Right lobe of liver (tissue), 6 donors: ENCODE measurements around the gene RELL1. TPM values are rescaled to one million over a fixed set of nuclear protein-coding genes. Genes with fewer than 3 reads are reported as not detected.

Source experiments
- ATAC-seq, 4 donors: fragments of 200-7000 bp; cut with Tn5 transposase; one replicate each; pipeline ENCODE4 v1.9.1; 2020; ENCODE audit warnings: mild to moderate bottlenecking in 4 of 4, moderate library complexity in 4 of 4
- DNase-seq, 3 donors: peaks; one replicate each; pipeline ENCODE4 v3.0.0-alpha.2; 2020
- H3K27ac ChIP-seq, 3 donors: fragments of 200-600 bp; one replicate each; pipeline ENCODE4 v1.8.0; 2022
- H3K27me3 ChIP-seq, 2 donors: fragments of 200-600 bp; one replicate each; pipeline ENCODE4 v1.8.0; 2022
- H3K36me3 ChIP-seq, 4 donors: fragments of 200-600 bp; sonication (generic) in 1 of 4; one replicate each; pipeline versions ENCODE4 v1.5.1 to v1.8.0; 2017 to 2022; ENCODE audit warnings: control low read depth in 1 of 4
- H3K4me1 ChIP-seq, 4 donors: fragments of 200-600 bp; sonication (generic) in 1 of 4; one replicate each; pipeline versions ENCODE4 v1.5.1 to v1.8.0; 2017 to 2022; ENCODE audit warnings: control low read depth in 1 of 4
- H3K4me3 ChIP-seq, 3 donors: fragments of 200-600 bp; one replicate each; pipeline ENCODE4 v1.8.0; 2022
- H3K9me3 ChIP-seq, 4 donors: fragments of 200-600 bp; sonication (generic) in 1 of 4; one replicate each; pipeline versions ENCODE4 v1.5.1 to v1.8.0; 2017 to 2022; ENCODE audit warnings: control low read depth in 1 of 4
- POLR2A ChIP-seq: fragments of 450-650 bp; IDR thresholded peaks from one replicate; pipeline ENCODE4 v1.6.1; 2017; ENCODE audit warnings: antibody characterized with exemption, mild to moderate bottlenecking
- WGBS: methylation state at CpG from one replicate; pipeline ENCODE4 v1.1.6; 2018; ENCODE audit warnings: low coverage, low lambda C conversion rate; ENCODE audit not compliant: insufficient coverage; ENCODE audit errors: missing lambda C conversion rate; 5-methylcytosine and 5-hydroxymethylcytosine counted together
- intact Hi-C, 2 donors: fragments of 100-400 bp; cut with DNase I; formaldehyde crosslinking; loops; one replicate each; pipeline versions ENCODE4 v1.11.2 to v1.14.1; 2022
- total RNA-seq, 6 experiments: library from RNA; depleted of rRNA in 2 of 6; stranded (reverse); fragments of >200 nt in 2 of 6; fragmentation: NEBNext Ultra II Directional in 3 of 6; extraction: Animal tissue kit (Norgen Biotek cat#: 25700) in 3 of 6; gene quantifications; one replicate each; pipeline versions ENCODE4 v1.1.0 to v1.2.4, GENCODE V29; 2016 to 2023
- TF ChIP-seq, protein P1 (sequence below), 4 donors: fragments of 200-600 bp in 3 of 4; fragments of 450-650 bp in 1 of 4; IDR thresholded peaks; one replicate each; pipeline versions ENCODE4 v1.5.1 to v1.8.0; 2016 to 2022; ENCODE audit warnings: antibody characterized with exemption in 4 of 4, mild to moderate bottlenecking in 2 of 4
- donor health status: DM: no; HTN: yes; CAD: no.
- donor health status: DM: no; HTN: no; CAD: no.
- donor health status: DM: no; HTN: no; CAD: no.
- donor health status: DM: no; HTN: yes; CAD: no.
- donor health status: DM: no; HTN: yes; CAD: no.

The RELL1 gene
- total RNA-seq, 6 experiments from 2014 or later = 5.7 to 14.6 (median 7.8) TPM

DNA sequence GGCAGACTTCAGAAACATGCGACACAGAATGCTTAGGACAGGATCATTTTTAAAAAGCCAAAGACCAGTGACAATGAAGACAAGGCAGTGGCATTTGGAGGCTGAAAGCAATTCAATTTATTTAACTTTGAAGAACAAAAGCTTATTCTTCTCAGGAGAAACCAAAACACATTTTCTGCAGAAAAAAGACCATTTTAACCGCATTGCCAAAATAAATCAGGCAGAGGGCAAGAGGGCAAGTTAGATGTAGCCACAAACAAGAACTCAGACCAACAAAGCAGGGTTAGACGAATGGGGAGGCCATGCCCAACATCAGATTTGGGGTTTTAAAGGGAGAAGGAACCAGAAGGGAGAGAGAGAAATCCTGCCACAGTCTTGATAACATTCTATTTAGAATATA is 58.9 kb downstream of the RELL1 start:
- no peaks in the 10 kb centered on the region for H3K9me3 ChIP-seq
- TF ChIP-seq, protein P1, sequence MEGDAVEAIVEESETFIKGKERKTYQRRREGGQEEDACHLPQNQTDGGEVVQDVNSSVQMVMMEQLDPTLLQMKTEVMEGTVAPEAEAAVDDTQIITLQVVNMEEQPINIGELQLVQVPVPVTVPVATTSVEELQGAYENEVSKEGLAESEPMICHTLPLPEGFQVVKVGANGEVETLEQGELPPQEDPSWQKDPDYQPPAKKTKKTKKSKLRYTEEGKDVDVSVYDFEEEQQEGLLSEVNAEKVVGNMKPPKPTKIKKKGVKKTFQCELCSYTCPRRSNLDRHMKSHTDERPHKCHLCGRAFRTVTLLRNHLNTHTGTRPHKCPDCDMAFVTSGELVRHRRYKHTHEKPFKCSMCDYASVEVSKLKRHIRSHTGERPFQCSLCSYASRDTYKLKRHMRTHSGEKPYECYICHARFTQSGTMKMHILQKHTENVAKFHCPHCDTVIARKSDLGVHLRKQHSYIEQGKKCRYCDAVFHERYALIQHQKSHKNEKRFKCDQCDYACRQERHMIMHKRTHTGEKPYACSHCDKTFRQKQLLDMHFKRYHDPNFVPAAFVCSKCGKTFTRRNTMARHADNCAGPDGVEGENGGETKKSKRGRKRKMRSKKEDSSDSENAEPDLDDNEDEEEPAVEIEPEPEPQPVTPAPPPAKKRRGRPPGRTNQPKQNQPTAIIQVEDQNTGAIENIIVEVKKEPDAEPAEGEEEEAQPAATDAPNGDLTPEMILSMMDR (IDR thresholded peaks at IDR 0.05) = no peak
- peaks cover 0 to 29% (median 6%) of the 10 kb centered on the region in 4 donors for H3K4me1 ChIP-seq
- DNase-seq (no peak), ATAC-seq (peak in 3 of 4 donors; percentile 38 to 51 (median 45))
- 23% methylated on average over 3 of the region's 3 CpGs for WGBS
- peak overlapping the region in 2 of 3 donors; percentile 2 to 10 for H3K27ac ChIP-seq
- no peak overlapping the region for H3K4me3 ChIP-seq
- H3K27me3 ChIP-seq = no peaks in the 10 kb centered on the region
- intact Hi-C loops = no loop called here
- H3K36me3 ChIP-seq = peaks cover 0 to 3% (median 0%) of the 10 kb centered on the region in 4 donors

GRCh38 chr4:37625499-37625898 is 60.7 kb downstream of the RELL1 start:
- DNase-seq = no peak
- Histone ChIP-seq H3K27me3 (no peaks in the 10 kb centered on the region), H3K4me1 (peaks cover 0 to 29% (median 6%) of the 10 kb centered on the region in 4 donors), H3K27ac (no peak overlapping the region), H3K9me3 (no peaks in the 10 kb centered on the region), H3K36me3 (no peaks in the 10 kb centered on the region), H3K4me3 (no peak overlapping the region)
- WGBS = 96% methylated on average over 1 of the region's 1 CpG
- TF ChIP-seq POLR2A = no peak
- TF ChIP-seq, protein P1 (IDR thresholded peaks at IDR 0.05) = no peak
- no peak for ATAC-seq
- intact Hi-C loops = no loop called here

DNA sequence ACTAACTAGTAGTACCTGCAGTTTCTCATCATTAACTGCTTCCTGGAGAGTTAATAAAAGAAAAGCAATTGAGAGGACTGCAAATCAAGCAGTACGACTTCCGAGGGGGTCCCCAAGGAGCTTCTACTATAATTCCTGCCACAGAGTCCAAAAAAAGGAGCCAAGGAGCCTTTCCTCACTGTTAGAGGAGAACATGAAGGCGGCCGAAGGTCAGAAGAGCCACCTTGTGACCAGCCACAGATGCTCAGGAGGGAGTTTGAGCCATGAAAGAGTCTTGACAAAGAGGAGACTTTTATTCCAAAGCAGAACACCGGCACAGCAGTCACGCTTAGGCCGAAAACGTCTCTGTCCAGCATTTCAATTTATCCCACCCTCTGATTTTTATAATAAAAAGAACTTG is 62.2 kb downstream of the RELL1 start:
- DNase-seq = no peak
- ATAC-seq = no peak
- intact Hi-C loops = no loop called here
- no peaks in the 10 kb centered on the region for H3K27me3 ChIP-seq
- no peak overlapping the region for H3K4me3 ChIP-seq
- H3K9me3 ChIP-seq = no peaks in the 10 kb centered on the region
- H3K4me1 ChIP-seq = peaks cover 0 to 20% (median 6%) of the 10 kb centered on the region in 4 donors
- no peak for TF ChIP-seq POLR2A
- TF ChIP-seq, protein P1 (IDR thresholded peaks at IDR 0.05) = no peak
- no peak overlapping the region for H3K27ac ChIP-seq
- no peaks in the 10 kb centered on the region for H3K36me3 ChIP-seq
- WGBS = 100% methylated on average over 8 of the region's 8 CpGs

DNA sequence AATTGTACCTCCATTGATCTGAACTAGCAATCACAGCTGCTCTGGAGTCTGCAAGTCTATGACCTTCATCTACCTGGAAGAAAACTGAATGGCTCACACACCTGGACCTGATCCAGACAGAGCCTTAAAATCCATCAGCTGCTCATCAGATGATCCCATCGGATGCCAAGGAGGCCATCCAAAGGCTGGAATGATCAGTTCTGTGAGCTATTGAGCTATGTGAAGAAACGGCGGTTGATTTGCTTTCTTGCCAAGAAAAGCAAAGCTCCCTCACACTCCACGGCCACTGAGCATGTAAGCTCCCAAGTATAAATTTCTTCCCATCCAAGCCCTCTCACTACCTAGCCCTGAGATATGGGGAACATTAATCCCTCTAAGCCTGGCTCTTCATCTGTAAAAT is 63.1 kb downstream of the RELL1 start:
- intact Hi-C loops = no loop called here
- Histone ChIP-seq H3K36me3 (no peaks in the 10 kb centered on the region), H3K9me3 (no peaks in the 10 kb centered on the region), H3K4me1 (peaks cover 0 to 14% (median 6%) of the 10 kb centered on the region in 4 donors), H3K4me3 (no peak overlapping the region), H3K27ac (no peak overlapping the region), H3K27me3 (no peaks in the 10 kb centered on the region)
- WGBS = 39% methylated on average over 4 of the region's 4 CpGs
- TF ChIP-seq, protein P1 (IDR thresholded peaks at IDR 0.05) = no peak
- DNase-seq (no peak), ATAC-seq (peak in 1 of 4 donors; percentile 40)

GRCh38 chr4:37620176-37620575 is 66.0 kb downstream of the RELL1 start:
- H3K9me3 ChIP-seq = no peaks in the 10 kb centered on the region
- H3K36me3 ChIP-seq = no peaks in the 10 kb centered on the region
- H3K27me3 ChIP-seq = no peaks in the 10 kb centered on the region
- intact Hi-C loops = no loop called here
- no peak for DNase-seq
- H3K27ac ChIP-seq = no peak overlapping the region
- ATAC-seq = no peak
- TF ChIP-seq, protein P1 (IDR thresholded peaks at IDR 0.05) = no peak
- no peak for TF ChIP-seq POLR2A
- no peak overlapping the region for H3K4me3 ChIP-seq
- H3K4me1 ChIP-seq = no peaks in the 10 kb centered on the region
